Measurements from ENCODE around the gene EVA1B. TPM values are rescaled to one million over a fixed set of nuclear protein-coding genes. Genes with fewer than 3 reads are reported as not detected.

Gene EVA1B
- total and polyA plus RNA-seq, 2 experiments from 2014 or later = 68.7 to 82.2 TPM

DNA sequence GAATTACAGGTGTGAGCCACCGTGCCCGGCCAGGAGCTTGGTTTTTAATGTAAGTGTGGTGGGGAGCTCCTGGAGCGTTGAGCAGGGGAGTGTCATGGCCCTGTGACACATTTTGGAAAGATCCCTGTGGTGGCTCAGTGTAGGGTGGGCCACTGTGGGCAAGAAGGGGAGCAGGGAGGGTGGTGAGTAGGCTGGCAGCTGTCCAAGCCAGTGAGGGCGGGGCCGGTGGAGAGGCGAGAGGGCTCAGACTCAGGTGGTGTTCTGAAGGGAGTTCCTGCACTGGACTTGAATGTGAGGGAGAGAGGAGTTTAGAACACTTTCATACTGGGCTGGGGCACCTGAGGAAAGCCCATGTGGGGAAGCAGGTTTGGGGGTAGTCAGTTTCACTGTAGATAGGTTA, 3.1 kb upstream of the EVA1B start:
- Histone ChIP-seq H3K9me2 (replicated peaks; ENCODE audit: insufficient read depth) (no peaks in the 10 kb centered on the region), H3K9me3 (ENCODE audit: low read depth) (no peaks in the 10 kb centered on the region), H3K27me3 (no peaks in the 10 kb centered on the region), H2AFZ (no peak overlapping the region), H3K79me2 (peaks cover 12% of the 10 kb centered on the region), H4K20me1 (ENCODE audit: insufficient read depth, poor library complexity, severe bottlenecking) (no peaks in the 10 kb centered on the region), H3K36me3 (replicated peaks; ENCODE audit: insufficient read depth, low read depth) (no peaks in the 10 kb centered on the region), H3K27ac (no peak overlapping the region), H3K4me2 (no peak overlapping the region), H3K4me1 (ENCODE audit: insufficient read depth) (peaks cover 38% of the 10 kb centered on the region), H3K4me3 (no peak overlapping the region)
- WGBS (ENCODE audit: low lambda C conversion rate, missing lambda C conversion rate) = 88% methylated on average over 5 of the region's 6 CpGs
- TF ChIP-seq EZH2 (IDR thresholded peaks at IDR 0.05; ENCODE audit: borderline replicate concordance) = no peak
- TF ChIP-seq CTCF (IDR thresholded peaks at IDR 0.05; ENCODE audit: poor library complexity) = no peak
- TF ChIP-seq EZH2phosphoT487 (IDR thresholded peaks at IDR 0.05; ENCODE audit: low read depth, severe bottlenecking, unreplicated experiment) = no peak
- DNase-seq (ENCODE audit: low spot score) = no peak

DNA sequence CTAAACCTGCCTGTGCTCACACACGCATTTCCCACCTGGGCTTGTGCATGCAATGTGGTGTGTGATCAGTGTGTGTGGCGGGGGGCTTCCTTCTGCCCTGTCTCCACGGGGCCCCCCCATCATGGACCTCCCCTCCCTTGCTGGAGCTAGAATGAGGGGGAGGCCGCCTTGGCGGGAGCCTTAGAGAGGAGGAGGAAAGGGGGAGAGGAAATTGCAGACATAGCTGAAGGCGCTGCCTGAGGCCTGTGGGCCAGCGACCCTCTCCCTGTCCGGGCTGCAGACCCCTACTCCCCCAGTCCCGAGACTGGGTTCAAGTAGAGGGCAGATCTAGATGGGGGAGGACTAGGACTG, 883 bp upstream of the EVA1B start:
- no peaks in the 10 kb centered on the region for H3K9me3 ChIP-seq (ENCODE audit: low read depth)
- H3K4me2 ChIP-seq = peak overlapping the region; percentile 98
- 25% methylated on average over 7 of the region's 9 CpGs for WGBS (ENCODE audit: low lambda C conversion rate, missing lambda C conversion rate)
- peaks cover 45% of the 10 kb centered on the region for H3K4me1 ChIP-seq (ENCODE audit: insufficient read depth)
- no peak overlapping the region for H3K4me3 ChIP-seq
- H3K36me3 ChIP-seq (replicated peaks; ENCODE audit: insufficient read depth, low read depth) = no peaks in the 10 kb centered on the region
- no peaks in the 10 kb centered on the region for H4K20me1 ChIP-seq (ENCODE audit: insufficient read depth, poor library complexity, severe bottlenecking)
- peak overlapping the region; percentile 96 for H3K27ac ChIP-seq
- H3K79me2 ChIP-seq = peaks cover 12% of the 10 kb centered on the region
- H3K9me2 ChIP-seq (replicated peaks; ENCODE audit: insufficient read depth) = no peaks in the 10 kb centered on the region
- H2AFZ ChIP-seq = peak overlapping the region; percentile 22
- no peak for TF ChIP-seq EZH2phosphoT487 (IDR thresholded peaks at IDR 0.05; ENCODE audit: low read depth, severe bottlenecking, unreplicated experiment)
- no peak for TF ChIP-seq EZH2 (IDR thresholded peaks at IDR 0.05; ENCODE audit: borderline replicate concordance)
- no peak for TF ChIP-seq CTCF (IDR thresholded peaks at IDR 0.05; ENCODE audit: poor library complexity)
- DNase-seq (ENCODE audit: low spot score) = no peak
- H3K27me3 ChIP-seq = no peaks in the 10 kb centered on the region

- Histone ChIP-seq H2AFZ (peak overlapping the region; percentile 78), H3K36me3 (replicated peaks; ENCODE audit: insufficient read depth, low read depth) (no peaks in the 10 kb centered on the region), H3K9me3 (ENCODE audit: low read depth) (no peaks in the 10 kb centered on the region), H4K20me1 (ENCODE audit: insufficient read depth, poor library complexity, severe bottlenecking) (no peaks in the 10 kb centered on the region), H3K27me3 (no peaks in the 10 kb centered on the region), H3K4me3 (peak overlapping the region; percentile 93), H3K27ac (peak overlapping the region; percentile 96), H3K79me2 (peaks cover 12% of the 10 kb centered on the region), H3K4me2 (peak overlapping the region; percentile 98), H3K9me2 (replicated peaks; ENCODE audit: insufficient read depth) (no peaks in the 10 kb centered on the region), H3K4me1 (ENCODE audit: insufficient read depth) (peaks cover 45% of the 10 kb centered on the region)
- DNase-seq (ENCODE audit: low spot score) = peak; percentile 67
- 3% methylated on average over 30 of the region's 83 CpGs for WGBS (ENCODE audit: low lambda C conversion rate, missing lambda C conversion rate)
- TF ChIP-seq EZH2phosphoT487 (IDR thresholded peaks at IDR 0.05; ENCODE audit: low read depth, severe bottlenecking, unreplicated experiment) = no peak
- no peak for TF ChIP-seq EZH2 (IDR thresholded peaks at IDR 0.05; ENCODE audit: borderline replicate concordance)
- TF ChIP-seq CTCF (IDR thresholded peaks at IDR 0.05; ENCODE audit: poor library complexity) = no peak
Measured at GRCh38 chr1:36322786-36323635, 434 bp downstream of the EVA1B start.

Measured in hepatocyte (in vitro differentiated cells).